ENCODE measurements around the gene DOCK6.

The DOCK6 gene

DNA sequence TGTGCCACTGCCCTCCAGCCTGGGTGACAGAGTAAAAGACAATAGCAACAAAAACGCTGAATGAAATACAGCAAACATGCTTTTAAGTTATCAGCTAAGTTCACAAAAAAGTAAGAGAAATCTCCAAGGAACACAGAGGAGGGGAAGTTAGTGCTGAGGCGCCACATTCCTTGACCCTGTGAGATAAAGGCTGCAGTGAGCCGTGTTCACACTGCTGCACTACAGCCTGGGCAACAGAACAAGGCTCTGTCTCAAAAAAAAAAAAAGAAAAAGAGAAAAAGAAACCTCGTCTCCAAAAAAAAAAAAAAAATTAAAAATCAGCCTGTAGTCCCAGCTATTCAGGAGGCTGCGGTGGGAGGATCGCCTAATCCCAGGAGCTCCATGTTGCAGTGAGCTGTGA is 16.3 kb upstream of the DOCK6 start:
- DNase-seq, result no peak

DNA sequence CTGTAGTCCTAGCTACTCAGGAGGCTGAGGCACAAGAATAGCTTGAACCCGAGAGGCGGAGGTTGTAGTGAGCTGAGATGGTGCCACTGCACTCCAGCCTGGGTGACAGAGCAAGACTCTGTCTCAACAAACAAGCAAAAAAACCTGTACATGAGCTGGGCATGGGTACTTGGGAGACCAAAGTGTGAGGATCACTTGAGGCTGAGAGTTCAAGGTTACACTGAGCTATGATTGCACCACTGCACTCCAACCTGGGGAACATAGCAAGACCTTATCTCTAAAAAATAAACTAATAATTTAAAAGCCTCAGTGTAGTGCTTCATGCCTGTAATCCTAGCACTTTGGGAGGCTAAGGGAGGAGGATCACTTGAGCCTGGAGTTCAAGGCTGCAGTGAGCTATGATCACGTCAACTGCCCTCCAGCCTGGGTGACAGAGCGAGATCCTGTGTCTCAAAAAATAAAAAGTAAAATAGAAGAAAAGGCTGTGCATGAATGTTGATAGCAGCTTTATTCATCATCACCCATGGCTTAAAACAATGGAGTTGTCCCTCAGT is 12.3 kb upstream of the DOCK6 start:
- no peak for DNase-seq

- no peak for DNase-seq
Measured at GRCh38 chr19:11273989-11274388, 11.7 kb upstream of the DOCK6 start.

DNA sequence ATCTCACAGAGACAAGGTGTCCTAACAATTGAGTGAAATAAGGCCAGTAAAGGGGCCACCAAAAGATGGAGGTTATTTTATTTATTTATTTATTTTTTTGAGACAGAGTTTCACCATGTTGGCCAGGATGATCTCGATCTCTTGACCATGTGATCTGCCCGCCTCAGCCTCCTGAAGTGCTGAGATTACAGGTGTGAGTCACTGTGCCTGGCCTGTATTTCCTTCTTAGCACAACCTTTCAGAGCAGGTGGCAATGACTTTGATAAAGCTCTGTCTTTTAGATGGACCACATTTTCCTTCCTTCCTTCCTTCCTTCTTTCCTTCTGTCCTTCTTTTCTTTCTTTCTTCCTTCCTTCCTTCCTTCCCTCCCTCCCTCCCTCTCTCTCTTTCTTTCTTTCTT is 11.0 kb upstream of the DOCK6 start:
- DNase-seq, result peak; percentile 50

DNA sequence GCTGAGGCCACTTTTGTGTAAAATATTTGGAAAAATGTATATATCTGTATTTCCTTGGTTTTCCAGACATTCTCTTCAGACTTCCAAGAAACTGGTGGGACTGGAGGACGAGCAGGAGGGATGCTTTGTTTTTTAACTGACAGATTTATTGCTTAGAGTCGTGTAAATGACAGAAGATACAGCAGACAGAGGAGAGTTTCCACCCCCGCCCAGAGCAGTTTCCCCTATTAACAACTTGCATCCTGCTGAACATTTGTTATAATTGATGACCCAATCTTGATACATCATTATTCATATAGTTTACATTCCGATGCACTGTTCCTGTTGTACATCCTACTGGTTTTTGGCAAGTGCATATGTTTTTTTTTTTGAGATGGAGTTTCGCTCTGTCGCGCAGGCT is 7.1 kb upstream of the DOCK6 start:
- DNase-seq, result no peak

- peak; percentile 79 for DNase-seq
Measured at GRCh38 chr19:11268783-11269267, 6.5 kb upstream of the DOCK6 start.

DNA sequence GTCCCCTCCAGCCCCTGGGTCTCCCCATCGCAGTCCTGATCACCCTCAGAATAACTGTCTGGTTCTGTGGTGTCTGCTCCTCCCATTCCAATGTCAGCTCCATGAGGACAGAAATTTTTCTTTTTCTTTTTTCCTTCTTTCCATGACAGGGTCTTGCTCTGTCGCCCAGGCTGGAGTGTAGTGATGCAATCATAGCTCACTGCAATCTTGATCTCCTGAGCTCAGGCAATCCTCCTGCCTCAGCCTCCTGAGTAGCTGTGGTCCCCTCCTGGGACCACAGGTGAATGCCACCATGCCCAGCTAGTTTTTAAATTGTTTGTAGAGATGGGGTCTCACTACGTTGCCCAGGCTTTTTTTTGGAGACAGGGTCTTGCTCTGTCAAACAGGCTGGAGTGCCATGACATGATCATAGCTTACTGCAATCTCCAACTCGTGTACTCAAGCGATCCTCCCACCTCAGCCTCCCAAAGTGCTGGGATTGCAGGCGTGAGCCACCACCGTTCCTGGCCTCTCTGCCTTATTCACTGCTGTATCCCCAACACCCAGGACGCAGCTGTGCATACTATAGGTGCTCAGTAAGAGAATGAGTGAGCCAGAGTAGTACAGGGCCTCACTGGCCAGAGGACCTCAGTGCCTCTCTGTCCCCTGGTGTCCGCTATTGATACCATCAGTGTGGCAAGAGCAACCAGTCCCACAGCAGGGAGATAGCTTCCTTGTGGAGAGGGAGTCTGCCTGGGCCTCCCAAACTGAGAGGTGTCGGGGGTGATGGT is 5.2 kb upstream of the DOCK6 start:
- DNase-seq, result no peak

DNA sequence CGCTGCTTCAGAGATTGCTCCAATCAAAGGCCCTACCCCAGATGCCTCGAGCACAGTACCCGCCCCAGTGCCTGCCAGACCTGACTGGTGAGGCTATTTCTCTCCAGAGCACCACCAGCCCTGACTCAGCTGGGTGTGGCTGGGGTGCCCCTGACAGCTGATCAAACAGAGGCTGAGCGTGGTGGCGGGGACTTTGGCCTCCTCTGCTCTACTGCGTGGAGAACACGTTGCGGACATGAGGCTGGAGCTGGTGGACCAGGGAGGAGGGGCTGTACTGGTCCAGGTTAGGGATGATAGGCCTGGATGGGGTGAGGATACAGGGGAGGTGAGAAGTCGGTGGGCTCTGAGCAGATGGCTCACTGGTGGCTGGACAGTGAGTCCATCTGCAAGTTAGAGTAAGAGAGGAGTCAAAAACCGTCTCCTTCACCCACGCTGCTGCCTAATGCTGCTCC is 3.5 kb upstream of the DOCK6 start:
- DNase-seq, result peak; percentile 97

- DNase-seq, result peak; percentile 43
Measured at GRCh38 chr19:11265177-11265784, 3.0 kb upstream of the DOCK6 start.

DNA sequence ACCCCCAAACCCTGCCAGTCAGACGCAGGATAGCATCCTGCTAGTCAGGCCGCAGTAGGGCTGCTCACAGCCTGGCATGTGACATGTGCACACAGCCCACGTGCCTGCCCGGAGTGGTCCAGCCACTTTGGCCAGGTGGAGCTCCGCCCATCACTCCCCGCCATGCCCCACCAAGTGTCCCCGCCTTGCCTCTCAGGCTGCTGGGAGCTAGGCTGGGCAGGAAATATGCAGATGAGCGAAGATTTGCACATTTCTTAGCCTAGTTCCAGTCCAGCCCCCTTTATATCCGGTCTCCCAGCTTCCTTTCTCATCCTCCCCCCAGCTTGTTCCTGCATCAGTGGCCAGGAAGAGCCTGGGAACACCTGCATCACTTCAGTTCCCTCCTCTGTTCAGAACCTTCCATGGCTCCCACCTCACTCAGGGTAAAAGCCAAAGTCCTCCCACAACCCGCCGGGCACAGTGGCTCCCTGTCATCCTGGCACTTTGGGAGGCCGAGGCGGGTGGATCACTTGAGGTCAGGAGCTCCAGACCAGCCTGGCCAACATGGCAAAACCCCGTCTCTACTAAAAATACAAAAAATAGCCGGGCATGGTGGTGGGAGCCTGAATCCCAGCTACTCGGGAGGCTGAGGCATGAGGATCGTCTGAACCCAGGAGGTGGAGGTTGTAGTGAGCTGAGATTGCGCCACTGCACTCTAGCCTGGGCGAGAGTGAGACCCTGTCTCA is 2.3 kb upstream of the DOCK6 start:
- DNase-seq, result peak; percentile 95

- DNase-seq, result no peak
Measured at GRCh38 chr19:11263726-11264125, 1.4 kb upstream of the DOCK6 start.

- no peak for DNase-seq
Measured at GRCh38 chr19:11261431-11261970, 823 bp downstream of the DOCK6 start.

DNA sequence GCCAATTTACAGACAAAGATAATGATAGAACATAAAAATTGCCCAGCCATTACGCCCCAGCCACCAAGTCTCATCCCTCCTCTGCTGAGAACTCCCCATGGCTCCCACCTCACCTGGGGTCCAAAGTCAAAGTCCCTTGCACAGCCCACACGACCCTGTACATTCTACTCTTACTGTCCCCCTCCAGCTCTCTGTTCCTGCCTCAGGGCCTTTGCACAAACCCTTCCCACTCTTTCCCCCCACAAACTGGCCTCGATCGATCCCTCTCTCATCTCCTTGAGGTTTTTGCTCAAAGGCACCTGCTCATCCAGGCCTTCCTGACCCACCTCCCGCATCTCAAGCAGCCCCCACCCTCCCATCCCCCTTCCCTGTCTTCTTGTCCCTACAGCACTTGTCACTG is 1.3 kb downstream of the DOCK6 start:
- DNase-seq, result no peak

DNA sequence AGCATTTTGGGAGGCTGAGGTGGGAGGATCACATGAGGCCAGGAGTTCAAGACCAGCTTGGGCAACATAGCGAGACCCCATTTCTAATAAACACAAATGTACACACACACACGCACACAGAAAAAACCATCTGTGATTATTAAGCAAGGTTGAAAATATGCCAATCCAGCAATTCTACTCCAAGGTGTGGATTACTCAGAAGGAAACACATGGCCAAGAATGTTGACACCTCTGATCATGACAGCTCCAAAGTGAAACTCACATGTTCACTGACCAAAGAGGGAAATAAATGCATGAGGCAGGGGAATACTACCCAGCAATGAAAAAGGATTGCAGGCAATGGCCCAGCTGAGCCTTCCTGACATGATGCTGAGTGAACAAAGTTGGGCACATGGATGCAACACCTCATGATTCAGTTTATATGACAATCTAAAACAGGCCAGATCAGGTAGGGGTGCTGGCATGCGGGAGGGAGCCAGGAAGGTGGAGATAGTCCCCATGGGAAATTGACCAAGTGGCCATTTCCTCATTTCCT is 4.4 kb downstream of the DOCK6 start:
- no peak for DNase-seq

DNA sequence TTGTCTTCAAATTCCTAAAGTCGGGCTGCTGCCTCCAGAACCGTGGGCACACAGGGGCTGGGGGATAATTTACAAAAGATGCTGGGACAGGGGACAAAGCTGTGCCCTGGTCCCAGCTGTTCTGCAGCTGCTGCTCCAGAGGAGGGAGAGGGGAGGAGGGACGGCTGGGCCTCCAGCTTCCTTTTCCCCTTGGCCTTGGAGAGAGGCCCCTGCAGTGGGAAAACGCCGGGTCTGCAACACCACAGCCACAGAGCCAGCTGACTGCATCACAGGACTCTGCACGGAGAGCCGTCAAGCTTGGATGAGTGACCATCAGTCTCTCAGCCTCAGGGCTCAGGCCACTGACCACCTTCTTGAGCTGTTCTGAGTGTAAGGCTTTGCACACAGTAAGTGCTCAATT is 6.1 kb downstream of the DOCK6 start:
- no peak for DNase-seq

GRCh38 chr19:11254666-11255065 is 7.7 kb downstream of the DOCK6 start:
- peak; percentile 17 for DNase-seq

- no peak for DNase-seq
Measured at GRCh38 chr19:11252665-11253355, 9.5 kb downstream of the DOCK6 start.

- DNase-seq, result no peak
Measured at GRCh38 chr19:11251650-11252314, 10.5 kb downstream of the DOCK6 start.

DNA sequence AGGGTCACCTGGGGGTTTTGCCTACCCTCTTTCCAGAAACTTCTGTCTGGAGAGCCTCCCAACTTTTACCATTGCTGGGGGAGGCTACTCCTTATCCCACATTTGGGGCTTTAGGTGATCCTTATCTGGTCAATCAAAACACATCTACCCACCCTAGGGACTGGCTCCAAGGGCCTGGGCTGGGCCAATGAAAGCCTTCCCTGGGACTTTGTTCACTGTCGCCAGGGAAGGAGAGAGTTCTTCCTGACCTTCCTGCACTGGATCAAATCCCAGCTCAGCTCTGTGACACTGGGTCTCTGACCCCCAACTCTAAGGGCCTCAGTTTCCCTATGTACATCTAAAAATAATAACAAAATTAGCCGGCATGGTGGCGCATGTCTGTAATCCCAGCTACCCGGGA is 11.1 kb downstream of the DOCK6 start:
- DNase-seq, result no peak

DNA sequence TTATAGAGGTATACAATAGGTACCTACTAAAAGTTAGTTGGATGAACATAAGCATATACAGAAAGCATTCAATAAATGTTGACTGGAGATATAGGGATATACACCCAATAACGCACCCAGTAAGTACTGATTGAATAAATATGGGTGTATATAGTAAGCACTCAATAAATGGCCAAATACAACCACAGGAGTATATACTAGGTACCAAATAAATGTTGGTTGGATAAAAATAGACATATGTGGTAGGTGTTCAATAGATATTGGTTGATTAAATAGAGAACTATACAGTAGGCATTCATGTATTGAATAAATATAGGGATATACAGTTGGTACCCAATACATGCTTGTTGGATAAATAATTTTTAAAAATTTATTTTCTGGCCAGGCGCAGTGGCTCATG is 13.5 kb downstream of the DOCK6 start:
- no peak for DNase-seq

DNA sequence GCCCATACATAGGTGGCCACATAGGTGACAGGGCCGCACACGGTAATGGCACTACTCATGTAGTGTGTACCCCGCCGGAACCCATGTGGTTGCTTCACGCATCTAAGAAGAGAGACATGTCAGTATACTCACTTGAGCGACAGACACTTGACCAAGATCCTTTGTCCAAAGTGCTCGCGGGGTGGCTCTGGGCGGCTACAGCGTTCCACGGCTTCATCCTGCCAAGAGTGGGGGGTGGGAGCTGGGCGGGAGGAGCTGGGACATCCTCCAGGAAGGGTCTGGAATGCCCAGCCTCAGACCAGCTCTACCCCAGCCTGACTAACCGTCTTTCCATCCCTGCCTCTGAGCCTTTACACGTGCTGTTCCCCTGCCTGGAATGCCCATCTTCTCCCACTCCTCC is 14.4 kb downstream of the DOCK6 start:
- DNase-seq, result no peak

GRCh38 chr19:11247391-11247790 is 14.9 kb downstream of the DOCK6 start:
- DNase-seq, result no peak

Data from DMS53 (cell line).